DND-41 (cell line): ENCODE results near the gene ATF2.

Experiments used
- EZH2 ChIP-seq: IDR thresholded peaks from 3 replicates; pipeline ENCODE4 v1.6.1; 2012; ENCODE audit warnings: borderline replicate concordance, low read depth, mild to moderate bottlenecking, moderate library complexity, low read length, inconsistent platforms; ENCODE audit not compliant: severe bottlenecking
- TF ChIP-seq, protein P1 (sequence below): IDR thresholded peaks from 2 replicates; pipeline ENCODE4 v1.5.1; 2012; ENCODE audit warnings: borderline replicate concordance, low read length, moderate library complexity, mild to moderate bottlenecking; ENCODE audit not compliant: poor library complexity, severe bottlenecking; ENCODE audit errors: extremely low read depth

- TF ChIP-seq, protein P1, sequence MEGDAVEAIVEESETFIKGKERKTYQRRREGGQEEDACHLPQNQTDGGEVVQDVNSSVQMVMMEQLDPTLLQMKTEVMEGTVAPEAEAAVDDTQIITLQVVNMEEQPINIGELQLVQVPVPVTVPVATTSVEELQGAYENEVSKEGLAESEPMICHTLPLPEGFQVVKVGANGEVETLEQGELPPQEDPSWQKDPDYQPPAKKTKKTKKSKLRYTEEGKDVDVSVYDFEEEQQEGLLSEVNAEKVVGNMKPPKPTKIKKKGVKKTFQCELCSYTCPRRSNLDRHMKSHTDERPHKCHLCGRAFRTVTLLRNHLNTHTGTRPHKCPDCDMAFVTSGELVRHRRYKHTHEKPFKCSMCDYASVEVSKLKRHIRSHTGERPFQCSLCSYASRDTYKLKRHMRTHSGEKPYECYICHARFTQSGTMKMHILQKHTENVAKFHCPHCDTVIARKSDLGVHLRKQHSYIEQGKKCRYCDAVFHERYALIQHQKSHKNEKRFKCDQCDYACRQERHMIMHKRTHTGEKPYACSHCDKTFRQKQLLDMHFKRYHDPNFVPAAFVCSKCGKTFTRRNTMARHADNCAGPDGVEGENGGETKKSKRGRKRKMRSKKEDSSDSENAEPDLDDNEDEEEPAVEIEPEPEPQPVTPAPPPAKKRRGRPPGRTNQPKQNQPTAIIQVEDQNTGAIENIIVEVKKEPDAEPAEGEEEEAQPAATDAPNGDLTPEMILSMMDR = no peak
- no peak for TF ChIP-seq EZH2
These were observed 133.3 kb downstream of the ATF2 start for GRCh38 chr2:175034716-175035115.
